OCI-M1 (cell line): ENCODE data around the gene B3GLCT.
"Not testable (repeated sequence)": the region's sequence is repeated elsewhere in the genome, so short reads cannot be mapped to it uniquely, and the experiment has no call there.

Experiments used
- DNase-seq: peaks from one replicate; lab custom pipeline; 2025; lab: John Stamatoyannopoulos, UW

Gene B3GLCT

GRCh38 chr13:31278869-31279268 is 79.1 kb downstream of the B3GLCT start:
- no peak for DNase-seq

GRCh38 chr13:31282741-31283455 is 83.1 kb downstream of the B3GLCT start:
- DNase-seq, result no peak

- DNase-seq, result no peak
Measured at GRCh38 chr13:31286930-31287329, 87.2 kb downstream of the B3GLCT start.

GRCh38 chr13:31301119-31301518 is 101.3 kb downstream of the B3GLCT start:
- DNase-seq, result peak; percentile 11

- no peak for DNase-seq
Measured at GRCh38 chr13:31310356-31310755, 110.6 kb downstream of the B3GLCT start.

- DNase-seq, result no peak
Measured at GRCh38 chr13:31310786-31311185, 111.0 kb downstream of the B3GLCT start.

- peak; percentile 78 for DNase-seq
Measured at GRCh38 chr13:31311921-31312320, 112.1 kb downstream of the B3GLCT start.

GRCh38 chr13:31314961-31315360 is 115.2 kb downstream of the B3GLCT start:
- DNase-seq, result no peak

GRCh38 chr13:31320946-31321345 is 121.2 kb downstream of the B3GLCT start:
- no peak for DNase-seq

GRCh38 chr13:31321457-31321856 is 121.7 kb downstream of the B3GLCT start:
- DNase-seq, result no peak

GRCh38 chr13:31322026-31322425 is 122.3 kb downstream of the B3GLCT start:
- DNase-seq, result peak; percentile 17

GRCh38 chr13:31322702-31323405 is 123.1 kb downstream of the B3GLCT start:
- no peak for DNase-seq

GRCh38 chr13:31327182-31327860 is 127.5 kb downstream of the B3GLCT start:
- no peak for DNase-seq

GRCh38 chr13:31328549-31329235 is 128.9 kb downstream of the B3GLCT start:
- DNase-seq, result no peak

GRCh38 chr13:31330236-31330635 is 130.5 kb downstream of the B3GLCT start:
- DNase-seq, result no peak

GRCh38 chr13:31331068-31331467 is 131.3 kb downstream of the B3GLCT start:
- no peak for DNase-seq

GRCh38 chr13:31334547-31334946 is 134.8 kb downstream of the B3GLCT start:
- peak; percentile 4 for DNase-seq

GRCh38 chr13:31334994-31335557 is 135.3 kb downstream of the B3GLCT start:
- no peak for DNase-seq

- DNase-seq, result not testable (repeated sequence)
Measured at GRCh38 chr13:31339616-31340015, 139.8 kb downstream of the B3GLCT start.

- DNase-seq, result not testable (repeated sequence)
Measured at GRCh38 chr13:31340848-31341247, 141.1 kb downstream of the B3GLCT start.

- DNase-seq, result no peak
Measured at GRCh38 chr13:31346891-31347290, 147.1 kb downstream of the B3GLCT start.

- no peak for DNase-seq
Measured at GRCh38 chr13:31349156-31349555, 149.4 kb downstream of the B3GLCT start.
